IPS DF 4.7 (cell line): ENCODE results near the gene LOXL3.

Experiments used
- DNase-seq: peaks from one replicate; pipeline ENCODE4 v3.0.0-alpha.2; 2013; ENCODE audit warnings: low spot score; ENCODE audit errors: extremely low read depth

Gene LOXL3

DNA sequence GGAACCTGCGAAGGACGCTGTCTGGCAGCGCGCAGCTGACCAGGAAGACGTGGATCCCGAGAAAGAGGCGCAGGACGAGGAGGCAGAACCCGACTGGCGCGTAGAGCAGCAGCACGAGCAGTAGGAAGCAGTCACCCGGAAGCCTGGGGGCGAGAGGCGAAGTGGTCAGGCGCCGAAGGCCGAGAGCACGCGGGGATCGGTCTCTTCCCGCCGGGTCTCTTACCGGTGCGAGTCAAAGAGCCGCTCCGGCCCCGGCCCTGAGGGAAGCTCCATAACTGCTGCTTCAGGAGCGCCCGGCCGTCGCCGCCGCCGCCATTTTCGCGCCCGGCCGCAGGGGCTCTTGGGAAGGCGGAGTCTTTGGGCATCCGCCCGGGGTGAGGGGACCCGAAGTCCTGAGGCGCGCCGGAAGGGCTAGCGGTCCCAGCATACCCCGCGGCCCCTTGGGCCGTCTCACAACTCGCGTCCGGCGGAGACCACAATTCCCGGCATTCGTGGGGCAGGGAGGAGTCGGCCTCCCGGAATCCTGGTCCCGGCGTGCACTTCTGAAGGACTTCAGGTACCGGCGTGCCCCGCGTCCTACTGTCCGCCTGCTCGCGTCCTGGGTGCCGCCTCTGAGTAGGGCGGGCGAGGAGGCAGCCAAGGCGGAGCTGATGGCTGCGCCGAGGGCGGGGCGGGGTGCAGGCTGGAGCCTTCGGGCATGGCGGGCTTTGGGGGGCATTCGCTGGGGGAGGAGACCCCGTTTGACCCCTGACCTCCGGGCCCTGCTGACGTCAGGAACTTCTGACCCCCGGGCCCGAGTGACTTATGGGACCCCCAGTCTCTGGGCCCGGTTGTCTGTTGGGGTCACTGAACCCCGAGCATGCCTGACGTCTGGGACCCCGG, 24.1 kb downstream of the LOXL3 start, which contains the start of the genes AUP1 and HTRA2:
Gene AUP1, minus strand, starts transcription at position 350 of the 882 bp plus-strand sequence. Its CDS starts 77 bp downstream, at position 273.
Gene HTRA2, plus strand, starts transcription at position 577 of the 882 bp plus-strand sequence. Its CDS starts 74 bp downstream, at position 651.
- DNase-seq, result peak; percentile 91

DNA sequence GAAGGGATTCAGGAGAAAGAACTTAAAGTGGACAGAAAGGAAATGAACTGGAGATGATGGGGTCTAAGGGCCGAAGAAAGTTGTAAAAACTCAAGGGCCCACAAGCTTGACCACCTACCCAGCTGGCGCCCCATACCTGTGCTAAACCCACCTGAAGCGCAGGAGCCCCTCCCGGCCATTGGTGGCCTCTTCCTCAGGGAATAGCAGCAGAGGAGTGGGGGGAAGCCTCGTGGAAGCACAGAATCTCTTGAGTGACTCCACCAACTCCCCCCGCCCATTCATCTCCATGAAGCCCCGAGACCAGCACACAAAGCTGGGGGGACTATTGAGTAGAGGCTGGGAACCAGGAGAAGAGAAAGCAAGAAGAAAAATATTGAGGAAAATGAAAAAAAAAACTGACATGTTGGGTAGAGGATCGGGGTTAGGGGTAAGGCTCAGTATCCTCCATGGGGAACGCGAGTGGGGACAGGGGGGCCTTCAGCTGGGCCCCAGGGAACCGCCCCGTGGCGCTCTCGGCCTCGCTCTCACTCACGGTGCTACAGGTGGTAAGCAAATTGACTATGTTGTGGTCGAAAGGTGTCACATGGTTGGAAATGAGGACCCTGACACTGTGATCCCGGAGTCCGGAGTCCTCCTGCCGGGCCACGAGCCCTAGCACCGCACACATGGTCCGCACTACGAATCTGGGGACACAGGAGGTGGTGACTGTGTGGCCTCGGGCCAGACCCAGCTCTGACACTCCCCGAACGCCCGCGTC, 25.0 kb downstream of the LOXL3 start:
- no peak for DNase-seq

DNA sequence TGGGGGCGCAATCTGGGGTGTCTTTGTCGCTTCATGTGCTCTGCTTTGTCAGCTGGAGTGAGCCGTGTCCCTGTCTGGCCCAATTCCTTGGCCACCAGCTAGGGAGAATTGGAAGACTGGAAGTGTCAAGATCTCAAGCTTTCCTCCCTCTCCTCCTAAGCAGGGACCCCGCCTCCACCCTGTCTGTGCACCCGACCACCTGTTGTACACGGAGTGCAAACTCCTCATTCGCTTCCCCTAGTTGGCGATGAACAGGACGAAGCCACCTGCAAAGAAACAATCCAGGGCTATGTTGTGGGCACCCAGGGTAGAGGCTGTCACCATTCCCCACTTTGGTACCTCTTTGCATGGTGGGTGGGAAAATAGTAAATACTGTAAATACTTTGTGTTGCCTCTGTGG, 26.0 kb downstream of the LOXL3 start:
- DNase-seq, result no peak

DNA sequence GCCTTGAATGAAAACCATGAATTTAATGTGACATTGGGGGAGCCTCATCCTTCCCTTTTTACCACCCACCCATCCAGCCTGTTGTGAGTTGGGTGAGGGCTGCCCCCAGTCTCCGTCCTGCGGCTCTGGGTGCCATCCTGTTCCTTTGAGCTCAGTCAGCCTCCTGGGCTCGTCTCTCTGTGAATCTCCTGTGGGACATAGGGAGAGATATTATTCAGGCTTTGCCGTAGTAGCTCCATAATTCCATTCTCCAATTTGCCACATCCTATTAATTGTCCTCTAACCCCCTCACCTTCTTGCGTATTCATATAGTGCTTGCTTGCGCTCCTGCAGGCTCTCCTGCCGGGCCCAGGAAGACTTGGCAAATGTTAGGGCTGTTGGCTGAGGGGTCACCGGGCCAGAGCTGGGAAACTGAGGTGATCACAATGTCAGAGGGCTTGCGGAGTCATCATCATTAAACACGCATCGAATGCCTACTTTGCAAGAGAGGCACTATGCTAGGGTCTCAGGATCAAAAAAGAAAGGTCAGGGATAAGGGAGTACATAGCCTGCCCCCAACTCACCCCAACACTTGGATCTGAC, 27.0 kb downstream of the LOXL3 start:
- DNase-seq, result no peak

DNA sequence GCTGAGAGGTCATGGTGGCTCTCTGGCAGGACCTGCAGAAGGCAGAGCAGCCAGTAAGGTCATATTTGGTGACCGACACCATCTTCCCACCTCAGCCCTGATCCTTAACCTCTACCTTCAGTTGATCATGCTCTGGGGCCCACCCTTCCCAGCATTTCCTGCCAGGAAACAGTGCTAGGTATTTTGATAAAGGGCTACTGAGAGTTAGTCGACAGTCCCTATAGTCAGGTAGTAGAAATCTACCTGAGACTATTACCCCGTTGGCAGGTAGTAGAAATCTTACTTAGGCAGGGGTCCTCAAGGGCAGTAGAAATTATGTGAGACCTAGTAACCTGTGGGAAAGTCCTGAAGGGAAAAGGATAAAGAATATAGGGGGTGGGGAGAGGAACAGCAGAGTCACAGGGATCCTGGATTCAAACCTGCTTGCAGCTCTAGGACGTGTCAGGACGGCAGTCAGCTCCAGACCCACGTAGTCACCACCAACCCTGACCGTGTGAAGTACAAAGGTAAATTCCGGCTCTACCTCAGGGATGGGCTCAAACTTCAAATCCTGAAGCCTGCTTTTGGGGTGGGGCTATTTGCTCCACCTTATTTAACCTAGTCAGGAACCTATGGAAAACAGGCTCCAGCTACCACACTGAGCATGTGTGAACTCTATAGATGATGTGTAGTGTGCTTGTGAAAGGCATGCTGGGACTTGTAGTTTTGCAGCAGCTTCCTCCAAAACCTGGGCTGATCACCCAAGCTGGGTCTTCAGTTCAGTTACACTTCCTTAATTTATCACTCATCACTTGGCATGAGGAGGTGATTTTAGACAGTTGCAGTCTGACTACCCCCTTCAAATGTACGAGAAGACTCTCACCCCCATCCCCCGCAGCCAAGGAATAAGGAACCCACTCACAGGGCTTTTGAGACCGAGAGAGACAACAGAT, 27.8 kb downstream of the LOXL3 start, which contains the start of gene DQX1:
Gene DQX1, minus strand, starts transcription at position 515 of the 932 bp plus-strand sequence. Its CDS starts 502 bp downstream, at position 13.
- no peak for DNase-seq

DNA sequence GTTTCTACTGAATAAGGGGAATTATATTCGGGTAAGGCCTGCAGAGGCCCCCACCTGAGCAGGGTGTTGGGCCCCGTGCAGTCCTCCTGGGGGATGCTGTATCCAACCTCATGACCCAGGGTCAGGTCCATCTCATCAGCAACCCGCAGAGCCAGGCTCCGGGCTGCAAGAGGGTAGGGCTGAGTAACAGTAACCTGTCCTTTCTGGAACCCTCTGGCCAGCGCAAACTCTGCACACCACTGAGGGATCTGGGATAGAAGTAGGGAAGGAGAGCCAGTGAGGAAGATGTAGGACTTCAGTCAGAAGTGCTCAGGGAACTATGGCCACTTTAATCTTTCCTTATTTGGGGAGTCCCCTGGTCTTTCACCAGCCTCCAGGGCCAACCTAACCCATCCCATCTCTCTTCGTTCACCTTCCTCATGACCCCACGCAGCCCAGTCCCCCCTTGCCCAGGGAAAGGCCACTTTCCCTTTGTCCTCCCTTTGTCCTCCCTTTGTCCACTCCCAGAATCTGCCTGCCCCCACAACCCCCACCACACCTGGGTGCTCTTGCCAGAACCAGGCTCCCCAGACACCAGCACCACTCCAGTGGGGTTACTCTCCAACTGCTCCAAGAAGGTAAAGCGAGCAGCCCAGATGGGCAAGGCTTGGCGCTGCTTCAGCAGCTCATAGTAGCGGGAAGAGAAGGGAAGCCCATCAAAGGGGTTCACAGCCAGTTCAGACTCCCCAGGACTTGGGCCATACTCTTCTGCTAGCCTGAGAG, 28.6 kb downstream of the LOXL3 start:
- no peak for DNase-seq

DNA sequence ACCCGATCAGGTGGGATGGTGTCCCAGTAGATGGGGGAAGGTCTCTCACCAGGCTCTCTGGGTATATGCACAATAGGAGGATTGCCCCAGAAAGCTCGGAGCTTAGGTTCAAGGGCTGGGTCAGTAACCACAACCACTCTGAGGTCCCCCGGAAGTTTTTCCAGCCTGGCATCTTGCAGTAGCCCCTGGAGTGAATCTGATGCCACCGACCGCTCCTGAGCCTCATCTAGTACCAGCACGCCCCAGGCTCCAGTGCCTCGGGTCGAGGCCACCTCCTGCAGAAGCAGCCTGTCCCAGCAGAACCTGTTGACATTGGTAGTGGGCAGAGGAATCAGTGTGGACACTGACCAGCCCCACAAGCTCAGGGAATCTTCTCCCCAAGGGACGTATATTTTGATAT, 29.7 kb downstream of the LOXL3 start:
- no peak for DNase-seq

DNA sequence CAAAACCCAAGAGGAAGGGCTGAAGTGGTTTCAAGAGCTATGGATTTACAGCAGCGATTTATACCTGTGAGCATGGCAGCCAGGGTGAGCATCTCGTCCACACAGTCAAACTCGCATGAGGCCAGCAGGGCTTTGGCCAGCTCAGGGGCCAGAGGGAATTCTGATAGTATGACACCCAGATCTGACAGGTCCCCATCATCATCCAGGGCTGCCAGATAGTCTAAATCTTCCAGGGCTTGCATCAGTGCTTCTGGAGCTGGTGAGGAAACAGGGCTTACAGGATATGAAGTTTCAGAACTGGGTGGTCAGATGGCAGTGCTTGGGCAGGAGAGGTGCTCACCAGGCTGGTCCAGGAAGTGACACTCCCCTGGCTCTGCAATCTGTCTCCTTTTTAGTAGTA, 31.2 kb downstream of the LOXL3 start:
- no peak for DNase-seq

DNA sequence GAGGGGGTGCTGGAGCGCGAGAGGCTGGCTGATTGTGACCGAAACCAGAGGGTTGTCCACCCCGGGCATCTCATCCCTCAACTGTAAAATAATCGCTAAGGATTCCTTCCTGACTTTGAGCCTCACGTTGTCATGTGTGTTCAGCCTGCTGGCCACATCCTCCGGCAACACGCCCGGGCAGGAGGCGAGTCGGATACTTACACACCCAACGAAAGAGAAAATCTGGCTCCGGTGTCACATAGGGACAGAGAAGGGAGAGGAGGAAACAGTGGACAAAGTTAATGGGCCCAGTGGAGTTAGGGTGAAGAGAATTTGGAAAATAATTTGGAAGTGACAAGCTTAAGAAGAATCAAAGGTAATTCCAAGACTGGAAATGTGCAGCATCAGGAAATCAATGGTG, 37.1 kb downstream of the LOXL3 start:
- DNase-seq, result no peak

DNA sequence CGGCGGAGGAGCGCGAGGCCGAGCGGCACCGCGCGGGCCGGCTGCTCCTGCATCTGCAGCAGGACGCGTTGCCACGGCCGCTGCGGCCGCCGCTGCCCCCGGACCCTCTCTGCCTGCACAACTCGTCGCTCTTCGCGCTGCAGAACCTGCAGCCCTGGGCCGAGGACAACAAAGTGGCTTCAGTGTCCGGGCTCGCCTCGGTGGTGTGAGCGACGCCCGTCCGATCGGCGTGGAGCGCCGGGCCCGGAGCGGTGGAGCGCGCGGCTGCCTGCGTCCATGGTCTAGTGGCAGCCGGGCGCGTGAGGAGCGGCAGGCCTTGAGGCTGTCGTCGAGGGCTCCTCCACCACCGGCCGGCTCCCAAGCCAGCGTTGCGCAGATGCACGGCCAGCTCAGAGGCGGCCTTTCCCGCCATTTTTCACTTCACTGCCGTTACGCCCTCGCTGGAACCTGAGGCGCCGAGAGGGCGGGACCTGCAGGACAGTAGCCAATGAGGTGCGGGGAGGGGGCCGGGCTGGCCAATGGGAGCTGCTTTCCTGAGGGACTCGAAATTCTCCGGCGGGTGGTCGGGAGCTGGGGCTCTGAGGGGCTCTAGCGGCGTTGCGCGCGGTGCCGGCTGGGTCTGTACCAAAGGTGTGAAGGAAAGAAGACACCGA, 37.6 kb downstream of the LOXL3 start:
- no peak for DNase-seq

DNA sequence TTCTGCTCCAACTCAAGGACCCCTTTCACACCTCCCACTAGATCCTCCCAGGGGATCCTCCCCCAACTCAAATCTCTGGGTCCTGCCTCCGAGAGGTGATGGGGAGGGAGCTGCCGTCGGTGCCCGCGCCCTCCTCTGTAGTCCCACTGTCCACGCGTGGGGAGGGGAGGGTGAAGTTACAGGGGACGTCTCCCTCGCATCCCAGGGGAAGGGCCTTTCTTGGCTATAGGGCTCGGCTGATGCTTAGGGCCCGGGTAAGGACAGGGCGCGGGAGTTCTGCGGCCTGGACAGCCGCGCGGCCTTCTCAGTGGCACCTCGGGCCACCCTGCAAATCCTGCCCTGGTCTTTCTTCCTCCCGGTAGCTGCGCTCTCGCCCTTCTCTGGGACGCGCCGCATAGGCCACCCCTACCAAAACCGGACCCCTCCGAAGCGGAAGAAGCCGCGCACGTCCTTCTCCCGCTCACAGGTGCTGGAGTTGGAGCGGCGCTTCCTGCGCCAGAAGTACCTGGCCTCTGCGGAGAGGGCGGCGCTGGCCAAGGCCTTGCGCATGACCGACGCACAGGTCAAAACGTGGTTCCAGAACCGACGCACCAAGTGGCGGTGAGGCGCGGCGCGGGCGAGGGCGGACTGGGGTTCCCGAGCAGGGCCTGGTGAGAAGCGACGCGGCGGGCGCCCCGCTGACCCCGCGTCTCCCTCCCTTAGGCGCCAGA, 38.3 kb downstream of the LOXL3 start:
- no peak for DNase-seq

DNA sequence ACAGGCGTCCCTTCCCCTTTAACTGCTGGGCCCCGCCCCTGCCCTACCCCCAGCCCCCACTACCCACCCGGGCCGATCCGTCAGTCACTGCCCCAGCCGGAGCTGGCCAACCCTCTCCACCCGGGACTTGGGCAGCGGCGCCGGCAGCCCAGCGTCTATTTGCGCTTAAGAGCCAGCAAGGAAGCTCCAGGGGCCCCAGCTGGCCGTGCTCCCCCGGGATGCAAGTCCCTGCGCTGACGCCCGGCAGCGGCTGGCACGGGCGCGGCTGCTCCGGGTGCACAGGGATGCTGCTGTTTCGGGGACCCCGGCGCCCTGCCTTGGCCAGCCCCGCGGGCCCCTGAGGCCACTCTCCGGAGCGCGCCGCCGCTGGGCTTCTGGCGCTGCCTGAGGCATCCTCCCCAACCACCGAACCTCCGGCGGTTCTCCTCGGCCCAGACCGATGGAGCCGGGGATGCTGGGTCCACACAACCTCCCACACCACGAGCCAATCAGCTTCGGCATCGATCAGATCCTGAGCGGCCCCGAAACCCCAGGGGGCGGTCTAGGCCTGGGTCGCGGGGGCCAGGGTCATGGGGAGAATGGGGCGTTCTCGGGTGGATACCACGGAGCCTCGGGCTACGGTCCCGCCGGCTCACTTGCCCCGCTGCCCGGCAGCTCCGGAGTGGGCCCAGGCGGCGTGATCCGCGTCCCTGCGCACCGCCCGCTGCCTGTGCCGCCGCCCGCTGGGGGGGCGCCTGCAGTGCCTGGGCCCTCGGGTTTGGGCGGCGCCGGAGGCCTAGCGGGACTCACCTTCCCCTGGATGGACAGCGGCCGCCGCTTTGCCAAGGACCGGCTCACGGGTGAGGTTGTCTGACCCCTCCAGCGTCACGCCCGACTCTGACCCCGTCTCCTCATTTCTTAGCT, 39.1 kb downstream of the LOXL3 start, which contains the start of gene TLX2:
Gene TLX2, plus strand, starts transcription at position 83 of the 903 bp plus-strand sequence. Its CDS starts 357 bp downstream, at position 440.
- DNase-seq, result no peak

DNA sequence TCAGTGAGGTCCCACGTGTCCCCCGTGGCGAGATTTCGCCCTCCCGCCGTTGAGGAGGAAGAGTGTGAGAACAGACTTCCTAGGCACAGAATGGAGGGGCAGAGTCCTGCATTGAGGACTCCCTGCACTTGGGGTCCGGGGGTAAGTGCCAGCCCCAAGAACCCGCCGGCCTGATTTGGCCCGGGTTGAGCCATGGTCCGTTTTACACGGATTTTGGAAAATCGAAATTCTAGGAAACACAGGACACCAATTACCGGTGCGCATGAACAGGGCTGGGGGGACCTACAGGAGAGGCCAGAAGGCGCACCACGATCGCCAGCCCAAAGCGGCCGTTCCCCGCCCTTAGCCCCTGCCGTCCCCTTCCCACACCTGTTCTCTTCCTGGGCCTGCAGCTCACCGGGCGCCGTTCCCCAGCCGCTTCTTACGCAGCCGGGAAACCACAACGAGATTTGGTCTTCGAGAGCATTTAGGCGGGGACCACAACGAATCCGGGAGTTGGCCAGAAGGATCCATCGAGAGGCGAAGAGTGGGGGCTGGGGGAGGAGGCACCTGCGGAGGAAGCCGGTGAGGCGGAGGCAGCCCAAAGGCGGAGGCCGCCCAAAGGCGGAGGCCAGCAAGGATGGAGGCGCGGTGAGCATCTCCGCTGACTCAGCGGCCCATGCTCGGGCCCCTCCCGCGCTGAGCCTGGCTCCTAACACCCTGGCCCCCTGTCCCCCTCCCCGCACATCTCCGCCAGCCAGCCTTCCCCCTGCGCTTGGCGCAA, 40.0 kb downstream of the LOXL3 start:
- no peak for DNase-seq

DNA sequence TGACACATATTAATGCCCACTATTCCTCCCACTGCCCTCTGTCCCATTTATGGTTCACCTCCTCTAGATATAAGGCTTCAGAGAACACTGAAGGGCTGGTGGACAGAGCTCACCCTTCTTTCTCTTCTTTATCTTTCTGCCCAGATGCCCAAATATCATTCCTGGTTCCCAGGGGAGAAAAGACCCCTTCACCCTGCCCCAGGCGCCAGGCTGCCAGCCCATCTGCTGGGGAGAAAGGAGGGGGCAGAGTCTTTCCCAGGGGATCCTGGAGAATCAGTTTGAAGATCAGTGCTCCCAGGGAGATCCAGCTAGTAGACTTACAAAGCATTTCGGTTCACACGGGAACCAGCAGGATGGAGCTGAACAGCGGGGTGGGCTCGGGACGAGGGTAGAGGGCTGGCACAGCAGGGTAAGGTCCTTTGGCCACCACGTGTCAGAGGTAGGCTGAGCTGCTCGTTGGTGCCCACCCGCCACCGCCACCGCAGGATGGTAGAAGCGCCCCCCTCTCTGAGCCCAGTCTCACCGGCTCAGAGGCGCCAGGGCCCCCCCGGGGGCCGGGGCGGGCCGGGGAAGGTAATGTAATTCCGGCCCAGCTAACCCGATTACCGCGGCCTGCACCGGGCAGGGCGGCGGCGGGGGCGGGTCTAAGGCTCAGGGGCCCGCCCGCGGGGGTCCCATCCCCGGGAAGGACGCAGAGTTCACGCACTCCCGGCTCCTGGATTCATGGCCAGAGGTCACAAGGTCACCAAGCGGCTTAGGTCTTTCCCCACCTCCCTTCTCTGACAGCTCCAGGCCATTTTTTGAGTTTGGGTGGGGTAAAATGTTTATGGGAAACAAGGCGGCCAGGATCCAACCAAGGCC, 40.8 kb downstream of the LOXL3 start:
- DNase-seq, result no peak

DNA sequence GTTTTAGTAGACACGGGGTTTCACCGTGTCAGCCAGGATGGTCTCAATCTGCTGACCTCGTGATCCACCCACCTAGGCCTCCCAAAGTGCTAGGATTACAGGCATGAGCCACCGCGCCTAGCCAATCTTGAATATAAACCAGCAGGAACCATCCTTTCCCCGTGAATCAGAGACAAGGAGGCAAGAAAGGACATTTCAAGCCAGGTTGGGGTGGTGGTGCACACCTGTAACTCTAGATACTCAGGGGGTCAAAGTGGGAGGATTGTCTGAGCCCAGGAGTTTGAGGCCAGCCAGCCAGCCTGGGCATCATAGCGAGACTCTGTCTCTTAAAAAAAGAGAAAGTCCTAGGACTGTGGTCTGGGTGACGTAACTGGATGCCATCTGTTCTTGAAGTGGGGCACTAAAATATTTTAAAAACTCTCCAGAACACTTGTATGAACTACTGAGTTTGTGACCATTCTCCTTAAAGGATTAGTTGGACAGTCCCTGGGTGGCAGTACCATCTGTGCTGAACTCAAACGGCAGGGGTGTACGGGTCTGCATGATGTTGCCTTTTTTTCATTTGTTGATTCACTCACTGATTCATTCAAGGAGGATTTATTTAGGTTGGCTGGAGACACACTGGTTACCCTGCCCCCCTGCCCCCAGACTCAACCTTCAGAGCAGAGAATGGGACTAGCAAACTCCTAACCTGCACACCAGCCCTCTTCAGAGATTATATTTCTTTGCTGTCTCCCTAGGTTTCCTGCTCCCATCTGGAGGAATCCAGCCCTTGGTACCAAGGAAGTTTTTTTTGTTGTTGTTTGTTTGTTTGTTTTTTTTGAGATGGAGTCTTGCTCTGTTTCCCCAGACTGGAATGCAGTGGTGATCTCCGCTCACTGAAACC, 42.4 kb downstream of the LOXL3 start:
- no peak for DNase-seq
